ENCODE results near the gene MAPKAP1.

MAPKAP1 gene

GRCh38 chr9:125536167-125536772, 170.7 kb downstream of the MAPKAP1 start:
- DNase-seq (ENCODE audit: low read depth), result no peak

- DNase-seq (ENCODE audit: low read depth), result no peak
These were observed 171.9 kb downstream of the MAPKAP1 start for GRCh38 chr9:125534971-125535701.

DNA sequence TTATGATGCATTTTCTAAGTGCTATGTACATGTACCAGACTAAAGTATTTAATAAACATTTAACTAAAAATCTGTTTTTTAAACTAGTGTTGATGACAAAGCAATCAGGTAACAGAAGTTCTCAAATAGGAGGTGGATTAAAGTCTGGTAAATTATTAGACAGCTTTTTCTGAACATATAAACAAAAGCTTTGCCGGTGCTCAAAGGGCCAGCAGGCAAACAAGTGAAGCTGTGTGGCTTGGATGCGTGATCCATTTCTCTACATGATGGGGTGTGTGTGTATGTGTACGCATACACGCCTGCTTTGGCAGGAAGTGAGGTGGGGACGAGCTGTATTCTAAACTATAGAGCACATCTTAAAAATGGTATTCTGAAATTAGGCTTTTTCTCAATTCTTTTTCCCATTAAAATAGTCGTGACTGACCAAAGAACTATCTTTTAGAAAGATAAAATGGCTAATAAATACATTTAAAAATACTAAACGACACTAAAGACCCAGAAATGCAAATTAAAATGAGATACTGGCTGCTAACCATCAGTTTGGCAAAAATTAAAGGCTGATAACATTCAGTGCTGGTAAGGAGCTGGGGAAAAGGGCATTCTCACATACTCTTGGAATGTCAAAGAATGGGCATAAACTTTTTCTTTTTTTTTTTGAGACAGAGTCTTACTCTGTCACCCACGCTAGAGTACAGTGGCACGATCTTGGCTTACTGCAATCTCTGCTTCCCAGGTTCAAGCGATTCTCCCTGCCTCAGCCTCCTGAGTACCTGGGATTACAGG, 174.0 kb downstream of the MAPKAP1 start:
- no peak for DNase-seq (ENCODE audit: low read depth)

GRCh38 chr9:125532412-125532811, 174.6 kb downstream of the MAPKAP1 start:
- no peak for DNase-seq (ENCODE audit: low read depth)

GRCh38 chr9:125529589-125530515, 177.2 kb downstream of the MAPKAP1 start:
- DNase-seq (ENCODE audit: low read depth), result no peak

DNA sequence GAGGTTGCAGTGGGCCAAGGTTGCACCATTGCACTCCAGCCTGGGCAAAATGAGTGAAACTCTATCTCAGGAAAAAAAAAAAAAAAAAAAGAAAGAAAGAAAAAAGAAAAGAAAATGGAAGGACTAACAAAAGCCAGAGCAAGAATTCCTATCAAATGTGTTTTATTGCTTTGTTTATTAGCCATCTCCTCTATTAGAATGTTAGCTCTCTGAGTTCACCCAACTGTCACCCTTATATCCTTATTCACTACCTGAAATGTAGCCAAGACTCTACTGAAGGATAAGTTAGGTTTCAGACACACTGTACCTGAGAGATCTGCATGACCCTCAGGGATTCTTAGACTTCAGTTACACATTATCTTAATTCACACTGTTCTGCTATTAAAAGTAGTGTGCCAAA, 177.9 kb downstream of the MAPKAP1 start:
- DNase-seq (ENCODE audit: low read depth), result no peak

- DNase-seq (ENCODE audit: low read depth), result no peak
These were observed 179.5 kb downstream of the MAPKAP1 start for GRCh38 chr9:125527471-125528002.

- no peak for DNase-seq (ENCODE audit: low read depth)
These were observed 180.9 kb downstream of the MAPKAP1 start for GRCh38 chr9:125525921-125526631.

- DNase-seq (ENCODE audit: low read depth), result no peak
These were observed 182.2 kb downstream of the MAPKAP1 start for GRCh38 chr9:125524583-125525355.

DNA sequence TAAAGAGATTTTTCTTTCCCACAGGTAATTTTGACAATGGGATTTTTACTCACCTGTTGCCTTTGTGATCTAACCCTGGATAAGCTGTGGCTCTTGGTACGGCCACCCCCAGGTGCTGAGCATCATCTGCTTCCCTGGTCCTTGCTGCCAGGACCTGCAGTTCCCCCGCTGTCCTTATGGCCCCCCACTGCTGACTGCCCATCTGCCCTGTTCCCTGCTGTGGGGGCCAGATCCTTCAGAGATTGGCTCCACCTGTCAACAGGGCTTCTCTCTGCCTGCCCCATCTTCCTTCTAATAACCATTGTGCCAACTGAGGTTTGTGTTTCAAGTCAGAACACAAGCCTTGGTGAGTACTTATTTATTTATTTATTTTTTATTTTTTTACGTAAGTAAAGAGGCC, 183.3 kb downstream of the MAPKAP1 start:
- no peak for DNase-seq (ENCODE audit: low read depth)

DNA sequence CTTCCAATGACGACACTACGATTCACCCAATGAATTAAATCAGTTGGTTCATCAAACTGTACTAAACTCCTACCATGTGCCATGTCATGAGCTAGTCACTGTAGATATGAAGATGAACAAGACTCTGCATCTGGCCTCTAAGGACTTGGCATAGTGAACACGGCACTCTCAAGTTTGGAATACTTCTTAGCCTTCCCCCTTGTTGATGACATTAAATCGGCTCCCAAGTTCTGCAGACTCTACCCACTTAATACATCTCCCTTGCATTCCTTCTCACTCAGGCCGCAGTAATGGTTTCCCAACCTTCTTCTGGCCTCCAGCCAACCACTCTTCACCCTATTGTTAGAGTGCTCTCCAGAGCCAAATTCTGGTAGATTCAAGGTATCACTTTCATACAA, 184.7 kb downstream of the MAPKAP1 start:
- DNase-seq (ENCODE audit: low read depth), result no peak

DNA sequence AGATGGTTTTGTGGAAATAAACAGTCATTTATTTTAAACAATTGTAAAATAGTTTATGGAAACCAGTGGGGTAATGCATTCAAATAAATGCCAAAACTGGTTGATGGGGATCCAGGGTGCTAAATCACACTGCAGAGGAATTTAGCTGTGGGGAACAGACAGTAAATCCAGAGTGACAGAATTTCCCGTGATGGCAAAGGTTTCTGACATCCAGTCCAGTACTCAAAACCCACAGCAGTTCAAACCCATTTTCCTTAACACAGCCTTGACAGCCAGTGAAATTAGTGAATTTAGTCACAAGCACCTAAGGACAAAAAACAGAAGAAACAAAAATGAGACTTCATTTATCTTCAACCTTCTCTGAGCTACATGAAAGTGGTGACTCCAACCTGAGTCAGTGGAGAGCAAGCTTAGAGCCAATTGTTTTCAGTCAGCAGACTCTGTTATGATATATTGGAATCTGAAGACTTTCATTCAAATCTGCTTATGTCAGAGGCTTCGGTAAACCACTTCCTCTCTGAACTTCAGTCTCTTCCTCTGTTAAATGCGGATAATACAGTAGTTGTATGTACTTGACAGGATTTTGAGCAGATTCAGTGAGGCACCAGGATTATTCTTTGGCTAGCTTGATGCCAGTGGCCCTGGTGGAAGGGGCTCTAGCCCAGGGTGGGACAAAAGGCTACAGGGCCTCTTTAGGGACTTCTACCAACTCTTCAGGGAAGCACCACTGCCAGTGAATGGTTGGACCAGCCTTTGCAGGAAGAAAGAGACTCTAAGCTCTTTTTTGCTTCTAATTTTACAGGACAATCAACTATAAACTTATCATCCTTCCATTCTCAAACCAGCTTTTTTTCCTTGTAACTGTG, 185.3 kb downstream of the MAPKAP1 start:
- no peak for DNase-seq (ENCODE audit: low read depth)

- no peak for DNase-seq (ENCODE audit: low read depth)
These were observed 187.3 kb downstream of the MAPKAP1 start for GRCh38 chr9:125519734-125520133.

- DNase-seq (ENCODE audit: low read depth), result no peak
These were observed 189.4 kb downstream of the MAPKAP1 start for GRCh38 chr9:125517577-125517976.

DNA sequence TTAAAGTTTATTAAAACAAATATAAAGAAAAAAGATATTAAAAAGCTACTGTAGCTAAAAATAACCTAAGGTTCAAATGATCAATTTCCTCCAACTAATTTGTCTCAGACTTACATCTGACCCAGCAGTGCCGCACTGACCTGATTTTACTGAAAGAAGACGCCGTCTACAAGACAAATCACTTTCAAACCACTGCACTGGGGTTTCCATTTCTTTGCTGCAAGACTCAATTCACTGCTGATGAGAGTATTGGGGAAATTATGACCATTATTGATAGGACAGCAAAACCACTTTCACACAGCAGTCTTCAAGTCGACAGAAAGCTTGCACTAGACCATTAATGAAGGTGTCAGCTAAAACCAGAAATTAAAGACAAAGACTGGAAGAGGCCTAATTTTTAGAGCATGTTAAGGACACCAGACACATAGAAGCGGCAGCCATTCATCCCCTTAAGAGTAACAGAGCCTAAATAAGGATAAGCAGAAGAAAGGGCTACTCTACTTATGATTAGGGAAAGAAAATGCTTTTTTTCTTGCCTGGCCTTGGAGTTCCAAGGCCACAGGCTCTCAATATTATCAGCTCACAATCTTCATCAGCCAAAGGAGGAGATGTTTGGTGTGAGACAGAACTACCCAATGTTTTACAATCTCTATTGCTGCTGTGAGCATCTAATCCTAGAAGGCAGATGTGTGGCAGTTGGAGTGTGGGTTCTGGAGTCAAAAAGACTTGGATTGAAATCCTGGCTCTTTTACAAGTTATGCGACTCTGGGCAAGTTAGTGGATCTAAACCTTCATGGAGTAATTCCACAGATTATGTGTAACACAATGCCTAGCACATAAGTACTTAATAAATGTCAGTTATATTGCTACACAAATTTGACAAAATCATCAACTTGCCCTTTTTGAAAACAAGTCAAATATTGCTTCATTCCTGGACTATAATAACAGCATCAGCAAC, 190.7 kb downstream of the MAPKAP1 start:
- no peak for DNase-seq (ENCODE audit: low read depth)

GRCh38 chr9:125515281-125515680, 191.7 kb downstream of the MAPKAP1 start:
- no peak for DNase-seq (ENCODE audit: low read depth)

DNA sequence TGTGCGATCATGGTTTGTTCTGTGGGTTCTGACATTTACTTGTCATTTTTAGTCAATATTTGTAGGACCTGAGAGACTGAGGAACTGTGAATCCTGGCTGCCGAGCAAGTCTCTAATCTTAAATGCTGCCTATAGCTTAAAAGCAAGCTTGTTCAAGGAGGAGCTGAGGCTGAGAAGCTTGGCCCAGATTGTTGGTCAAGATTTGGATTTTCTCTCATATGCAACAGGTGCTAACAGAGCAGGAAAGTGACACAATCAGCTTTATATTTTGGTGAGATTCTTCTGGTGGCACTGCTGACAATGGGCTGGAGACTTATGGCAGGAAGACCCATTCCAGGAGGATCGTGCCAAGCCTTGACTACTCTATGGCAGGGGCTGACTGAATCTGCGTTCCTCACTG, 192.5 kb downstream of the MAPKAP1 start:
- DNase-seq (ENCODE audit: low read depth), result no peak
